HepG2 (cell line): ENCODE measurements around the gene ACACA. TPM values are rescaled to one million over a fixed set of nuclear protein-coding genes. Genes with fewer than 3 reads are reported as not detected.

Source experiments
- ADNP ChIP-seq: sonication (generic); formaldehyde crosslinking; IDR thresholded peaks from 2 replicates; pipeline ENCODE4 v1.4.0; 2020; ENCODE audit warnings: missing genetic modification reagents
- ATF6 ChIP-seq: sonication (generic); formaldehyde crosslinking; conservative IDR thresholded peaks from 2 replicates; pipeline ENCODE4 v1.4.0; 2020; ENCODE audit warnings: missing genetic modification reagents
- ATF7 ChIP-seq, 2 experiments: fragments of 450-650 bp in 1 of 2; sonication (generic) in 1 of 2; formaldehyde crosslinking in 1 of 2; IDR thresholded peaks; 2 replicates each; pipeline versions ENCODE4 v1.4.0 to v1.6.1; 2016 to 2020; ENCODE audit warnings: antibody characterized with exemption in 1 of 2, mild to moderate bottlenecking in 1 of 2, missing genetic modification reagents in 1 of 2
- ELF3 ChIP-seq: IDR thresholded peaks from 2 replicates; pipeline ENCODE4 v1.6.1; 2016; ENCODE audit warnings: missing genetic modification reagents, missing compliant biosample characterization
- HHEX ChIP-seq: IDR thresholded peaks from 2 replicates; pipeline ENCODE4 v1.6.1; 2016; ENCODE audit warnings: control low read depth
- JUN ChIP-seq: sonication (generic); formaldehyde crosslinking; IDR thresholded peaks from 2 replicates; pipeline ENCODE4 v1.4.0; 2020; ENCODE audit warnings: mild to moderate bottlenecking, missing genetic modification reagents
- KDM2A ChIP-seq: sonication (generic); formaldehyde crosslinking; IDR thresholded peaks from 2 replicates; pipeline ENCODE4 v1.4.0; 2020; ENCODE audit warnings: low read depth, missing genetic modification reagents, borderline replicate concordance
- MED13 ChIP-seq: sonication (generic); formaldehyde crosslinking; IDR thresholded peaks from 2 replicates; pipeline ENCODE4 v1.5.0; 2020; ENCODE audit warnings: missing genetic modification reagents
- MEIS2 ChIP-seq: sonication (generic); formaldehyde crosslinking; IDR thresholded peaks from 2 replicates; pipeline ENCODE4 v1.9.0; 2021; ENCODE audit warnings: mild to moderate bottlenecking, missing genetic modification reagents
- NONO ChIP-seq, 2 experiments: fragments of 450-650 bp in 1 of 2; sonication (generic) in 1 of 2; formaldehyde crosslinking in 1 of 2; IDR thresholded peaks in 1 of 2; conservative IDR thresholded peaks in 1 of 2; 2 replicates each; pipeline versions ENCODE4 v1.6.1 to v1.8.0; 2017 to 2022; ENCODE audit warnings: mild to moderate bottlenecking in 1 of 2, missing genetic modification reagents in 1 of 2, moderate library complexity in 1 of 2
- PCBP1 ChIP-seq: fragments of 200-400 bp; formaldehyde crosslinking; IDR thresholded peaks from 2 replicates; pipeline ENCODE4 v1.6.1; 2017; ENCODE audit warnings: mild to moderate bottlenecking, low read depth, low read length, borderline replicate concordance
- PRDM15 ChIP-seq: sonication (generic); formaldehyde crosslinking; IDR thresholded peaks from 2 replicates; pipeline ENCODE4 v1.4.0; 2020; ENCODE audit warnings: missing genetic modification reagents
- RAD21 ChIP-seq: fragments of 450-650 bp; formaldehyde crosslinking; IDR thresholded peaks from 2 replicates; pipeline ENCODE4 v1.5.0; 2020; ENCODE audit warnings: mild to moderate bottlenecking
- SOX6 ChIP-seq, 2 experiments: fragments of 450-650 bp in 1 of 2; sonication (generic) in 1 of 2; formaldehyde crosslinking in 1 of 2; IDR thresholded peaks; 2 replicates each; pipeline versions ENCODE4 v1.4.0 to v1.6.1; 2017 to 2020; ENCODE audit warnings: antibody characterized with exemption in 1 of 2, mild to moderate bottlenecking in 1 of 2, missing genetic modification reagents in 1 of 2
- TAF15 ChIP-seq: fragments of 200-400 bp; formaldehyde crosslinking; IDR thresholded peaks from one replicate; pipeline ENCODE4 v1.6.1; 2018; ENCODE audit warnings: mild to moderate bottlenecking, low read depth, low read length; ENCODE audit not compliant: poor library complexity, severe bottlenecking
- ZBTB43 ChIP-seq: sonication (generic); formaldehyde crosslinking; conservative IDR thresholded peaks from 2 replicates; pipeline ENCODE4 v1.4.0; 2020; ENCODE audit warnings: missing genetic modification reagents
- ZGPAT ChIP-seq: IDR thresholded peaks from 2 replicates; pipeline ENCODE4 v1.6.1; 2016; ENCODE audit warnings: mild to moderate bottlenecking
- ZNF3 ChIP-seq: IDR thresholded peaks from 2 replicates; pipeline ENCODE4 v1.7.0; 2017; ENCODE audit warnings: inconsistent platforms
- ZNF598 ChIP-seq: sonication (generic); formaldehyde crosslinking; IDR thresholded peaks from 2 replicates; pipeline ENCODE4 v1.5.1; 2020; ENCODE audit warnings: mild to moderate bottlenecking, missing genetic modification reagents, borderline replicate concordance
- polyA plus RNA-seq, 8 experiments: library from polyadenylated mRNA; depleted of rRNA in 3 of 8; stranded (reverse) in 7 of 8; unstranded in 1 of 8; fragments of >200 nt; fragmentation: Illumina TruSeq in 4 of 8; extraction: Trizol in 4 of 8; gene quantifications; 2 replicates each; pipeline versions ENCODE4 v1.2.1 to v1.2.3, GENCODE V29; 2011 to 2016; ENCODE audit warnings: low read depth in 4 of 8, missing spikeins in 1 of 8, mixed read lengths in 1 of 8; ENCODE audit not compliant: insufficient read depth in 1 of 8
- total RNA-seq, 5 experiments: library from RNA; depleted of rRNA; stranded (reverse); fragments of >200 nt; fragmentation: Illumina TruSeq; extraction: Trizol; gene quantifications; 2 replicates each; pipeline ENCODE4 v1.2.3, GENCODE V29; 2016; ENCODE audit warnings: low read depth in 1 of 5

The ACACA gene
- total and polyA plus RNA-seq, 2 of the 13 experiments (the other 11 are each of a cell fraction or from before 2014, with no cell fraction given): 39.2 to 47.2 TPM

GRCh38 chr17:37358830-37359681 lies 47.6 kb downstream of the ACACA start (continued):
- TF ChIP-seq ATF7 (IDR thresholded peaks at IDR 0.05) (no peak), ATF7 (CRISPR knock-in tag; IDR thresholded peaks at IDR 0.05) (no peak), MEIS2 (CRISPR knock-in tag) (peak; percentile 34; the same call in 1 of the 2 replicates), ZNF3 (CRISPR knock-in tag) (no peak), SOX6 (IDR thresholded peaks at IDR 0.05) (no peak), SOX6 (CRISPR knock-in tag; IDR thresholded peaks at IDR 0.05) (peak; percentile 56; the same call in 1 of the 2 replicates), ATF6 (CRISPR knock-in tag) (no peak), MED13 (CRISPR knock-in tag) (peak; percentile 40; the same call in 1 of the 2 replicates), HHEX (CRISPR knock-in tag) (no peak), PRDM15 (CRISPR knock-in tag) (no peak; the same call in 1 of the 2 replicates), JUN (peak; percentile 47; the same call in 1 of the 2 replicates), RAD21 (CRISPR knock-in tag) (peak; percentile 56), ZNF598 (CRISPR knock-in tag) (peak; percentile 76; the same call in 1 of the 2 replicates), ZGPAT (CRISPR knock-in tag) (peak; percentile 77), PCBP1 (0 out of 2 replicates have a peak, but pooled peaks have one; percentile 36), KDM2A (peak; percentile 78; the same call in 1 of the 2 replicates), ZBTB43 (CRISPR knock-in tag) (no peak; the same call in 1 of the 2 replicates), ELF3 (peak; percentile 30; the same call in 1 of the 2 replicates), NONO (IDR thresholded peaks at IDR 0.05) (no peak), NONO (CRISPR knock-in tag; conservative IDR thresholded peaks at IDR 0.05) (peak; percentile 65), TAF15 (peak; percentile 71), ADNP (CRISPR knock-in tag) (no peak)
